ENCODE data around the gene UBE3D.

UBE3D gene

DNA sequence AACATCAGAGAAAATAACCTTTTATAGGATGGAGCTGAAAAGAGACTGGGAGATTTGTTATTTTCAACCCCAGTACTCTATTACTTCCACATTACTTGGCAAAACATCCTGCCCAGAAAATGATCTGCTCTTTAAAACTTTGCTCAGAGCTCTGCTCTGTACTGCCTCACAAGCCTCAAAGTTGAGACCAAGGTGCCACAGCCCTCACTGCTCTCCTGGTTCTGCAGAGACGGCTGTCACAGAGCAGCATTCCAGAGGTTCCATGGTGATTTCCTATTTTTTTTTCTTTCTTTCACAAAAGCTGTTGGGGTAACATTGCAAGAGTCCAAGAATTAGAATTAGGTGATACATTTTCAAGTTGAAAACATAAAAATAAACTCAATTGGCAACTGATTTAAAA lies 155.2 kb downstream of the UBE3D start:
- TF ChIP-seq, protein P1, sequence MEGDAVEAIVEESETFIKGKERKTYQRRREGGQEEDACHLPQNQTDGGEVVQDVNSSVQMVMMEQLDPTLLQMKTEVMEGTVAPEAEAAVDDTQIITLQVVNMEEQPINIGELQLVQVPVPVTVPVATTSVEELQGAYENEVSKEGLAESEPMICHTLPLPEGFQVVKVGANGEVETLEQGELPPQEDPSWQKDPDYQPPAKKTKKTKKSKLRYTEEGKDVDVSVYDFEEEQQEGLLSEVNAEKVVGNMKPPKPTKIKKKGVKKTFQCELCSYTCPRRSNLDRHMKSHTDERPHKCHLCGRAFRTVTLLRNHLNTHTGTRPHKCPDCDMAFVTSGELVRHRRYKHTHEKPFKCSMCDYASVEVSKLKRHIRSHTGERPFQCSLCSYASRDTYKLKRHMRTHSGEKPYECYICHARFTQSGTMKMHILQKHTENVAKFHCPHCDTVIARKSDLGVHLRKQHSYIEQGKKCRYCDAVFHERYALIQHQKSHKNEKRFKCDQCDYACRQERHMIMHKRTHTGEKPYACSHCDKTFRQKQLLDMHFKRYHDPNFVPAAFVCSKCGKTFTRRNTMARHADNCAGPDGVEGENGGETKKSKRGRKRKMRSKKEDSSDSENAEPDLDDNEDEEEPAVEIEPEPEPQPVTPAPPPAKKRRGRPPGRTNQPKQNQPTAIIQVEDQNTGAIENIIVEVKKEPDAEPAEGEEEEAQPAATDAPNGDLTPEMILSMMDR (IDR thresholded peaks at IDR 0.05; ENCODE audit: control insufficient read depth, extremely low read depth, insufficient read depth) = no peak
- no peak for DNase-seq (ENCODE audit: low read depth)
- H3K4me3 ChIP-seq (ENCODE audit: low read depth, low read length) = no peak overlapping the region

DNA sequence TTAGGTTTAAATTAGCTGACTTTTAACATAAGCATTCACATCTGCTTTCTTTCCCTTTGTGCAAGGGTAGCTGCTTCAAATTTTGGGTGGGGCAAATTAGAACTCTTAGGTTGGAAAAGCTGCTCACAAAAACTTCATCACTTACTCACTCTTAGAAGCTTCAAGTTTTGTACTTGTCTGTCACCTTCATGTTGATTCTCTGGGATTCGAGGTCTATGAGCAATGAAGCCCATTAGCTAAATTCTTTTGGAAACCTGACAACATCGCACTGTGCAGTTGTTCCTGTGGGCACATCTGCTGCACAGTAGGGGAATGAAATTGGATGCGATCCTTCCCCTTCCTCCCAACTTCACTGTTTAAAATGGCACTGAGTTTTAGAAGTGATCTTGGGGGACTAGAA lies 156.1 kb downstream of the UBE3D start:
- DNase-seq (ENCODE audit: low read depth) = no peak
- no peak overlapping the region for H3K4me3 ChIP-seq (ENCODE audit: low read depth, low read length)
- TF ChIP-seq, protein P1 (IDR thresholded peaks at IDR 0.05; ENCODE audit: control insufficient read depth, extremely low read depth, insufficient read depth) = no peak

- no peak for DNase-seq (ENCODE audit: low read depth)
- no peak overlapping the region for H3K4me3 ChIP-seq (ENCODE audit: low read depth, low read length)
- TF ChIP-seq, protein P1 (IDR thresholded peaks at IDR 0.05; ENCODE audit: control insufficient read depth, extremely low read depth, insufficient read depth) = no peak
Observed at GRCh38 chr6:82908661-82909060, 157.0 kb downstream of the UBE3D start.

GRCh38 chr6:82906951-82907350 lies 158.7 kb downstream of the UBE3D start:
- no peak for DNase-seq (ENCODE audit: low read depth)
- no peak overlapping the region for H3K4me3 ChIP-seq (ENCODE audit: low read depth, low read length)
- TF ChIP-seq, protein P1 (IDR thresholded peaks at IDR 0.05; ENCODE audit: control insufficient read depth, extremely low read depth, insufficient read depth) = no peak

DNA sequence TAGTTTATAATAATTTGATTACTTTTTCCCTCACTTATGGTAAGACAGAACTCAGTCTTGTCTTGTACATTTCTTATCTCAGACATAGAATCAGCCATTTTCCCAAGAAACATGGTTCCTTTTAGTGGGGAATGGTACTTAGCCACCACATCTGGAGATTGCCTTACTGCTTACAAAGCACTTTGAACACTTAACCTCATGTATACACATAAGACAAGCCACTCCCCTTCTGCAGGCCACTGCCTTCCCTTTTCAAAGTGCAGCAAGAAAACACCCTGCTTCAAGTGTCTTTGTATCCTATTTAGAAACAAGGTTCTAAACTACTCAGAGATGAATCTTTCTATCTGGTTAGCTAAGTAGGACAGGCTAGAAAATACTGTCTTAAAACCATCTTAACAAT lies 159.2 kb downstream of the UBE3D start:
- H3K4me3 ChIP-seq (ENCODE audit: low read depth, low read length) = no peak overlapping the region
- TF ChIP-seq, protein P1 (IDR thresholded peaks at IDR 0.05; ENCODE audit: control insufficient read depth, extremely low read depth, insufficient read depth) = no peak
- no peak for DNase-seq (ENCODE audit: low read depth)

- TF ChIP-seq, protein P1 (IDR thresholded peaks at IDR 0.05; ENCODE audit: control insufficient read depth, extremely low read depth, insufficient read depth) = no peak
- no peak overlapping the region for H3K4me3 ChIP-seq (ENCODE audit: low read depth, low read length)
- DNase-seq (ENCODE audit: low read depth) = no peak
Observed at GRCh38 chr6:82904860-82905259, 160.8 kb downstream of the UBE3D start.

- TF ChIP-seq, protein P1 (IDR thresholded peaks at IDR 0.05; ENCODE audit: control insufficient read depth, extremely low read depth, insufficient read depth) = no peak
- no peak overlapping the region for H3K4me3 ChIP-seq (ENCODE audit: low read depth, low read length)
- no peak for DNase-seq (ENCODE audit: low read depth)
Observed at GRCh38 chr6:82904257-82904656, 161.4 kb downstream of the UBE3D start.

Data from LNCaP clone FGC (cell line).